NCI-H510A treated with DMSO at 0.1 percent for 48 hours (cell line): ENCODE measurements around the gene NUP153.
"Not testable (repeated sequence)": the region's sequence is repeated elsewhere in the genome, so short reads cannot be mapped to it uniquely, and the experiment has no call there.

Source experiments
- DNase-seq: peaks from one replicate; lab custom pipeline; 2025; lab: John Stamatoyannopoulos, UW

The NUP153 gene

GRCh38 chr6:17600527-17601385 is 106.0 kb downstream of the NUP153 start:
- DNase-seq: peak; percentile 31

GRCh38 chr6:17599877-17600526 is 106.7 kb downstream of the NUP153 start, which contains the start of gene FAM8A1:
FAM8A1 (plus strand) TSS chr6:17600302; CDS start chr6:17600410, 108 bp downstream.
- DNase-seq: peak; percentile 69

- DNase-seq: no peak
Observed at GRCh38 chr6:17596085-17596484, 110.6 kb downstream of the NUP153 start.

GRCh38 chr6:17593246-17593645 is 113.5 kb downstream of the NUP153 start:
- no peak for DNase-seq

- no peak for DNase-seq
Observed at GRCh38 chr6:17591287-17591686, 115.4 kb downstream of the NUP153 start.

GRCh38 chr6:17589406-17590096 is 117.2 kb downstream of the NUP153 start:
- DNase-seq: peak; percentile 78

- DNase-seq: no peak
Observed at GRCh38 chr6:17588011-17588410, 118.7 kb downstream of the NUP153 start.

- DNase-seq: not testable (repeated sequence)
Observed at GRCh38 chr6:17586623-17587022, 120.1 kb downstream of the NUP153 start.

GRCh38 chr6:17585766-17586490 is 120.8 kb downstream of the NUP153 start:
- no peak for DNase-seq

- peak; percentile 69 for DNase-seq
Observed at GRCh38 chr6:17584241-17584803, 122.4 kb downstream of the NUP153 start.

- no peak for DNase-seq
Observed at GRCh38 chr6:17583811-17584210, 122.9 kb downstream of the NUP153 start.

GRCh38 chr6:17581282-17581681 is 125.4 kb downstream of the NUP153 start:
- DNase-seq: not testable (repeated sequence)

- peak; percentile 51 for DNase-seq
Observed at GRCh38 chr6:17580518-17581048, 126.1 kb downstream of the NUP153 start.

GRCh38 chr6:17577059-17577458 is 129.7 kb downstream of the NUP153 start:
- no peak for DNase-seq

GRCh38 chr6:17574866-17575560 is 131.7 kb downstream of the NUP153 start:
- DNase-seq: no peak

GRCh38 chr6:17565399-17565798 is 141.3 kb downstream of the NUP153 start:
- no peak for DNase-seq
